Spleen (tissue), 7 donors: Measurements from ENCODE around the gene KLF13.

ENCODE experiments used
- CTCF ChIP-seq, 11 experiments: fragments of 200-600 bp in 7 of 11; fragments of 450-650 bp in 4 of 11; sonication (generic) in 4 of 11; IDR thresholded peaks in 8 of 11; conservative IDR thresholded peaks in 3 of 11; 1 replicate in 7 of 11; 2 replicates in 4 of 11; pipeline versions ENCODE4 v1.4.0 to v1.8.0; 2016 to 2021; ENCODE audit warnings: antibody characterized with exemption in 11 of 11, inconsistent platforms in 4 of 11, mild to moderate bottlenecking in 1 of 11
- POLR2AphosphoS5 ChIP-seq, 3 donors: sonication (generic); formaldehyde crosslinking; IDR thresholded peaks; one replicate each; pipeline ENCODE4 v1.5.1; 2017; ENCODE audit warnings: antibody characterized with exemption in 3 of 3
- donor health status: DM: no; HTN: no; CAD: no; lungs with moderate emphysema.
- donor health status: DM: no; HTN: no; CAD: no.
- donor health status: DM: no; HTN: no; CAD: no.

DNA sequence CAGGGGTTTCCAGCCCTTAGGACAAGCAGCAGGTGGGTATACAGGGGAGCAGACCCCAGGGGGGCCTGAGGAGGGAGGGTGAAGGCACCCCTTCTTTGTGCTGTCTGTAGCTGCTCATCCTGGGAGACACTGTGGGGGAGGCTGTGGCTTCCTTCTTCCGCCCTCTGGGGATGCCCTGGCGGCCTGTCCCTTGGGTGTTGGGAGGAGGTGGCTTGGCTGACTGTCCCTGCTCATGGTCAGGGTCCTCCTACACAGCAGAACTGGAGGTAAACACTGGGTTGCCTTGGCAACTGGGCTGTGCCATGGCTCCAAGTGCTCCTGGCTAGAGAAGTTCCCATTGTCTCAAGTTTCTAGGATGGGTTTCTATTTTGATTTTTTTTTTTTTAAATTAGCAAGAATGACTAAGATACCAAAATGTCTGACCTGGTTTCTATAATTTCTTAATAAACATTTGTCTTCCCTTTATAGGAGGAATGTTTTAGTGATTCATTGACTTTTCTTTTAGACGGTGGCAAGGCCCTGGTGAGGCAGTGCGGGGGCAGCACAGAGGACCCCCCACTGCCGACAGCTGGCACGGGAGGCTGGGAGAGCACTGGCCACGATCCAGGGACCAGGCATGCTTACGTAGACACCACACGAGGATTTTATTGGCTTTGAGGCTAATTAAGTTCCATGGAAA is 12.4 kb downstream of the KLF13 start:
- TF ChIP-seq CTCF (IDR thresholded peaks at IDR 0.05 in 8 of 11, conservative IDR thresholded peaks at IDR 0.05 in 3 of 11) (no peak), POLR2AphosphoS5 (IDR thresholded peaks at IDR 0.05) (peak; percentile 35 to 73 (median 59))
